HepG2 (cell line): Measurements from ENCODE around the gene CCDC57. TPM values are rescaled to one million over a fixed set of nuclear protein-coding genes. Genes with fewer than 3 reads are reported as not detected.

Experiments
- ARID3A ChIP-seq: IDR thresholded peaks from 2 replicates; pipeline ENCODE4 v1.6.1; 2012; ENCODE audit warnings: low read depth, low read length, improper control_type of control experiment
- DDIT3 ChIP-seq: sonication (generic); formaldehyde crosslinking; IDR thresholded peaks from 2 replicates; pipeline ENCODE4 v1.4.0; 2020; ENCODE audit warnings: mild to moderate bottlenecking, missing genetic modification reagents
- FOXP1 ChIP-seq, 2 experiments: fragments of 450-650 bp in 1 of 2; IDR thresholded peaks; 2 replicates each; pipeline ENCODE4 v1.6.1; 2017 to 2018; ENCODE audit warnings: antibody characterized with exemption in 1 of 2
- HDAC1 ChIP-seq: sonication (generic); formaldehyde crosslinking; IDR thresholded peaks from 2 replicates; pipeline ENCODE4 v1.5.1; 2020; ENCODE audit warnings: mild to moderate bottlenecking, missing genetic modification reagents
- HNF4A ChIP-seq: sonication (generic); formaldehyde crosslinking; IDR thresholded peaks from 2 replicates; pipeline ENCODE4 v1.4.0; 2020; ENCODE audit warnings: missing genetic modification reagents
- KAT7 ChIP-seq: IDR thresholded peaks from 2 replicates; pipeline ENCODE4 v1.6.1; 2018; ENCODE audit warnings: borderline replicate concordance, missing compliant biosample characterization
- KDM3A ChIP-seq: IDR thresholded peaks from 2 replicates; pipeline ENCODE4 v1.6.1; 2018; ENCODE audit warnings: low read depth, missing compliant biosample characterization
- MZF1 ChIP-seq: sonication (generic); formaldehyde crosslinking; IDR thresholded peaks from 2 replicates; pipeline ENCODE4 v1.8.1; 2023; ENCODE audit warnings: mild to moderate bottlenecking, missing genetic modification reagents, borderline replicate concordance
- REXO4 ChIP-seq: sonication (generic); formaldehyde crosslinking; IDR thresholded peaks from 2 replicates; pipeline ENCODE4 v1.8.0; 2022; ENCODE audit warnings: missing genetic modification reagents, mild to moderate bottlenecking, borderline replicate concordance
- RXRA ChIP-seq: sonication (generic); formaldehyde crosslinking; IDR thresholded peaks from 2 replicates; pipeline ENCODE4 v1.5.1; 2020; ENCODE audit warnings: missing genetic modification reagents
- TAF15 ChIP-seq: fragments of 200-400 bp; formaldehyde crosslinking; IDR thresholded peaks from one replicate; pipeline ENCODE4 v1.6.1; 2018; ENCODE audit warnings: mild to moderate bottlenecking, low read depth, low read length; ENCODE audit not compliant: poor library complexity, severe bottlenecking
- ZBTB7A ChIP-seq: sonication (generic); formaldehyde crosslinking; IDR thresholded peaks from 2 replicates; pipeline ENCODE4 v1.8.0; 2022; ENCODE audit warnings: mild to moderate bottlenecking, missing genetic modification reagents
- ZC3H4 ChIP-seq: sonication (generic); formaldehyde crosslinking; IDR thresholded peaks from 2 replicates; pipeline ENCODE4 v1.4.0; 2020; ENCODE audit warnings: missing genetic modification reagents, borderline replicate concordance
- ZEB1 ChIP-seq: IDR thresholded peaks from 2 replicates; pipeline ENCODE4 v1.6.1; 2012; ENCODE audit warnings: mild to moderate bottlenecking, low read depth, inconsistent platforms; ENCODE audit not compliant: insufficient replicate concordance
- ZKSCAN1 ChIP-seq: fragments of 150-350 bp; IDR thresholded peaks from 2 replicates; pipeline ENCODE4 v1.6.1; 2014; ENCODE audit warnings: low read length
- ZNF281 ChIP-seq: sonication (generic); formaldehyde crosslinking; IDR thresholded peaks from 2 replicates; pipeline ENCODE4 v1.4.0; 2020; ENCODE audit warnings: missing genetic modification reagents, borderline replicate concordance
- ZNF331 ChIP-seq: sonication (generic); formaldehyde crosslinking; IDR thresholded peaks from 2 replicates; pipeline ENCODE4 v1.4.0; 2020; ENCODE audit warnings: missing genetic modification reagents
- ZNF460 ChIP-seq: sonication (generic); formaldehyde crosslinking; IDR thresholded peaks from 2 replicates; pipeline ENCODE4 v1.5.1; 2020; ENCODE audit warnings: missing genetic modification reagents, mild to moderate bottlenecking, borderline replicate concordance
- ZNF501 ChIP-seq: sonication (generic); formaldehyde crosslinking; IDR thresholded peaks from 2 replicates; pipeline ENCODE4 v1.5.1; 2020; ENCODE audit warnings: mild to moderate bottlenecking, moderate library complexity, missing genetic modification reagents
- ZNF780A ChIP-seq: sonication (generic); formaldehyde crosslinking; IDR thresholded peaks from 2 replicates; pipeline ENCODE4 v1.8.0; 2022; ENCODE audit warnings: mild to moderate bottlenecking, missing genetic modification reagents, moderate library complexity
- polyA plus RNA-seq, 8 experiments: library from polyadenylated mRNA; depleted of rRNA in 3 of 8; stranded (reverse) in 7 of 8; unstranded in 1 of 8; fragments of >200 nt; fragmentation: Illumina TruSeq in 4 of 8; extraction: Trizol in 4 of 8; gene quantifications; 2 replicates each; pipeline versions ENCODE4 v1.2.1 to v1.2.3, GENCODE V29; 2011 to 2016; ENCODE audit warnings: low read depth in 4 of 8, missing spikeins in 1 of 8, mixed read lengths in 1 of 8; ENCODE audit not compliant: insufficient read depth in 1 of 8
- total RNA-seq, 5 experiments: library from RNA; depleted of rRNA; stranded (reverse); fragments of >200 nt; fragmentation: Illumina TruSeq; extraction: Trizol; gene quantifications; 2 replicates each; pipeline ENCODE4 v1.2.3, GENCODE V29; 2016; ENCODE audit warnings: low read depth in 1 of 5
- TF ChIP-seq, protein P1 (sequence below): sonication (generic); formaldehyde crosslinking; IDR thresholded peaks from 2 replicates; pipeline ENCODE4 v1.4.0; 2020; ENCODE audit warnings: missing genetic modification reagents

Gene CCDC57
- total and polyA plus RNA-seq, 2 of the 13 experiments (the other 11 are each of a cell fraction or from before 2014, with no cell fraction given) = 59.3 to 59.9 TPM

DNA sequence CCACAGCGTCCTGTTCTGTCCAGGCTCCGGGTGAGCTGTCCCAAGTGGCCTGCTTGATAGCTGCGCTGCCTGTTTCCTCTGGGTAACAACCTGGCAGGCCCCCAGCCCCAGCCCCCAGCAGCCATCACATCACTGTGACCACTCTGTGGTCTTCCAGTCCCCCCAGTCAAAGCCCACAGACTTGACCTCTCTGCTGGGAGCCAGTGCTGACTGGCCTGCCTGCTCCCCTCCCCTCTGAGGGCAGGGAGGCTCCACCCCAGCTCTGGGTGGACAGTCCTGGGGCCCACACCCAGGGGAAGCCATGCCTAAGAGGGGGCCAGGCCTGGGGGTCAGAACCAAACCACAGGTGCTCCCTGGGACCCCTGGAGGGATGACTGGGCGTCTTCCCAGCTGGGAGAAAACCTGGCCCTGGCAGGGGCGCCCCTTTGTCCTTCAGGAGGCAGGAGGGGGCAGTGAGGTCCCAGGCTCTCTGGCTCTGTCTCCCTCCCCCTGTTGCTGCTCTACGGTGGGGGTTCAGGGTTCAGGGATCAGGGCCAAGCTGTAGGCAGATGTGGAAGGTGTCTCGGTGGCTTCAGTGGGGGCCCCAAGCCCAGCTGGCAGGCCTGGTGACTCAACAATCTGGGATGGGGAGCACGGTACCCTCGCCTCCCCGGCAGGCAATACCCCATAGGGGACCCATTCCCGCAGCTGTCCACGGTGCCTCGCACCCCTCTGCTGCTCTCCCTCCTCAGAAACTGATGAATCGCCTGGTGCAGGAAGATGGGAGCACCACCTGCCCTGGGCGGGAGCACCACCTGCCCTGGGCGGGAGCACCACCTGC is 14.4 kb upstream of the CCDC57 start (continued):
- TF ChIP-seq ZBTB7A (CRISPR knock-in tag) (no peak; the same call in 1 of the 2 replicates), RXRA (CRISPR knock-in tag) (peak; percentile 36), MZF1 (peak; percentile 87; the same call in 1 of the 2 replicates), KAT7 (no peak; the same call in 1 of the 2 replicates), DDIT3 (CRISPR knock-in tag) (no peak), ZNF331 (peak; percentile 29; the same call in 1 of the 2 replicates), KDM3A (no peak), ZNF281 (peak; percentile 30), HNF4A (CRISPR knock-in tag) (peak; percentile 78), ARID3A (no peak), FOXP1 (IDR thresholded peaks at IDR 0.05) (no peak), FOXP1 (CRISPR knock-in tag; IDR thresholded peaks at IDR 0.05) (peak; percentile 15; the same call in 1 of the 2 replicates), HDAC1 (CRISPR knock-in tag) (peak; percentile 78; the same call in 1 of the 2 replicates), ZKSCAN1 (no peak), TAF15 (peak; percentile 19), ZNF460 (CRISPR knock-in tag) (no peak), REXO4 (CRISPR knock-in tag) (no peak), ZNF501 (CRISPR knock-in tag) (no peak), ZC3H4 (CRISPR knock-in tag) (no peak), ZEB1 (peak; percentile 18), ZNF780A (no peak)
- TF ChIP-seq, protein P1, sequence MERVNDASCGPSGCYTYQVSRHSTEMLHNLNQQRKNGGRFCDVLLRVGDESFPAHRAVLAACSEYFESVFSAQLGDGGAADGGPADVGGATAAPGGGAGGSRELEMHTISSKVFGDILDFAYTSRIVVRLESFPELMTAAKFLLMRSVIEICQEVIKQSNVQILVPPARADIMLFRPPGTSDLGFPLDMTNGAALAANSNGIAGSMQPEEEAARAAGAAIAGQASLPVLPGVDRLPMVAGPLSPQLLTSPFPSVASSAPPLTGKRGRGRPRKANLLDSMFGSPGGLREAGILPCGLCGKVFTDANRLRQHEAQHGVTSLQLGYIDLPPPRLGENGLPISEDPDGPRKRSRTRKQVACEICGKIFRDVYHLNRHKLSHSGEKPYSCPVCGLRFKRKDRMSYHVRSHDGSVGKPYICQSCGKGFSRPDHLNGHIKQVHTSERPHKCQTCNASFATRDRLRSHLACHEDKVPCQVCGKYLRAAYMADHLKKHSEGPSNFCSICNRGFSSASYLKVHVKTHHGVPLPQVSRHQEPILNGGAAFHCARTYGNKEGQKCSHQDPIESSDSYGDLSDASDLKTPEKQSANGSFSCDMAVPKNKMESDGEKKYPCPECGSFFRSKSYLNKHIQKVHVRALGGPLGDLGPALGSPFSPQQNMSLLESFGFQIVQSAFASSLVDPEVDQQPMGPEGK (CRISPR knock-in tag) = peak; percentile 84
